GM19351 (cell line): Measurements from ENCODE around the gene TNS2.

Experiments used
- ATAC-seq: cut with Tn5 transposase; IDR thresholded peaks from one replicate; pipeline ENCODE4 v1.9.1; 2021; ENCODE audit warnings: mild to moderate bottlenecking, moderate library complexity; ENCODE audit not compliant: unreplicated experiment

TNS2 gene

DNA sequence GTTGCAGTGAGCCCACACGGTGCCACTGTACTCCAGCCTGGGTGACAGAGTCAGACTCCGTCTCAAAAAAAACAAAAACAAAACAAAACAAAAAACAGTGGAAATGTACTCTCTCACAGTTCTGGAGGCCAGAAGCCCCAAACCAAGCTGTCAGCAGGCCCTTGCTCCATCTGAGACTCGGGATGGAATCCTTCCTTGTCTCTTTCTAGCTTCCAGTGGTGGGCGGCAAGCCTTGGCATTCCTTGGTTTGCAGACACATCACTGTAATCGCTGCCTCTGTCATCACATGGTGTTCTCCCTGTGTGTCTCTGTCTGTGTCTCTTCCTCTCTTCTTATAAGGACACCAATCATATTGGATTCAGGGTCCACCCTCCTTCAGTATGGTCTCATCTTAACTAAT is 6.4 kb downstream of the TNS2 start:
- ATAC-seq, result no peak

DNA sequence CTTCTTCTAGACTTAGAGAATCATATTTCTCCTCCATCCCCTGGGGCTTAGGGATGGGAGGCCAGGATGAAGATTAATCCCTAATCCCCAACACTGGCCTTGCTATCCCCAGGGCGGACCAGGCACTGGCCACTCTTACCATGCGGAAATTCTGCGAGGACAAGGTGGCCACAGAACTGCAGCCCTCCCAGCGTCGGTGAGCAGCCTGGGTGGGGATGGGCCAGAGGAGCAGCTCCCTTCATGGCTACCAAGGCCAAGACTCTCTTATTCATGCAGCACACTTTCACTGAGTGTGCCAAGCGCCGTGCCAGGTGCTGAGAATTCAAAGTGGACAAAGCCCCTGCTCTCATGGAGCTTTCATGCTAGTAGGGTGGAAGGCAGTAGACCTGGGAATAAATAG is 7.0 kb downstream of the TNS2 start:
- no peak for ATAC-seq

DNA sequence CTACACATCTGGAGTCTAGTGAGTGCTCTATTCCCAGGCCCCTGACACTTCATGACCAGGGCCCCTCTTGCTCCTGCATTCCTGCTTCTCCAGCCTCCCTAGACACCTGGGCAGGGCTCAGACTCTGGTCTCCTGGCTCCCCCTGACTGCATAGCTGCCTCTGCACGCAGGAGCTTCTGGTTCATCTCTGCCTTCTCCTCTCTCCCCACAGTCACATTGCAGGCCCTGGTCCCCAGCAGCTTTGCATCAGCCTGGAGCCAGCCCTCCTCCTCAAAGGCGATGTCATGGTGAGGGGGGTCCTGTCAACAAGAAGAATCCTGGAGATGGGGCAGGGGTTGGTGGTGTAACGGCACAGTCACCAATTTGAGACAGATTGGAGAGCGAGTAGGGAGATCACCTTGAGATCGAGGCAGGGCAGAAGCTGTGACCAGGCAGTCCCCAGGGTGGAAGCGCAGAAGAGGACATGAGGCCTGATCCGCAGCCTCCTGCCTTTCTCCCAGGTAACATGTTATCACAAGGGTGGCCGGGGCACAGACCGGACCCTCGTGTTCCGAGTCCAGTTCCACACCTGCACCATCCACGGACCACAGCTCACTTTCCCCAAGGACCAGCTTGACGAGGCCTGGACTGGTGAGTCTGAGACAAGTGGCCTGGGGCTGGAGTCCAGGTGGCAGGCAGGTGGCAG is 8.1 kb downstream of the TNS2 start:
- ATAC-seq, result no peak

DNA sequence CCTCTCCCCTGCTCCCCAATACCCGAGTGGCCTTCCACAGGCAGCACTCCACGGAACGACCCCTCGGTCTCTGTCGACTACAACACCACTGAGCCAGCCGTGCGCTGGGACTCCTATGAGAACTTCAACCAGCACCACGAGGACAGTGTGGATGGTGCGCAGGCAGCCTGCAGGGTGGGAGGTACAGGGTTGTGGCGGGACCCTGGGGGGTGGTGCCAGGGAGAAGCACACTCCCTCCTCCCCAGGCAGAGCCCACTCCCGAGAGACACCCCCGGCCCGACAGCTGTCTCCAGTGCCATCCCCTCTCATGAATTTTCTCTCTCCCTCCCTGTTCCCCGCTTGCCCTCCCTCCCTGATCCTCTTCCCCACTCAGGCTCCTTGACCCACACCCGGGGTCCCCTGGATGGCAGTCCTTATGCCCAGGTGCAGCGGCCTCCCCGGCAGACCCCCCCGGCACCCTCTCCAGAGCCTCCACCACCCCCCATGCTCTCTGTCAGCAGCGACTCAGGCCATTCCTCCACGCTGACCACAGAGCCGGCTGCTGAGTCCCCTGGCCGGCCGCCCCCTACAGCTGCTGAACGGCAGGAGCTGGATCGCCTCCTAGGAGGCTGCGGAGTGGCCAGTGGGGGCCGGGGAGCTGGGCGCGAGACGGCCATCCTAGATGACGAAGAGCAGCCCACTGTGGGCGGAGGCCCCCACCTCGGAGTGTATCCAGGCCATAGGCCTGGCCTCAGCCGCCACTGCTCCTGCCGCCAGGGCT is 9.0 kb downstream of the TNS2 start:
- no peak for ATAC-seq

DNA sequence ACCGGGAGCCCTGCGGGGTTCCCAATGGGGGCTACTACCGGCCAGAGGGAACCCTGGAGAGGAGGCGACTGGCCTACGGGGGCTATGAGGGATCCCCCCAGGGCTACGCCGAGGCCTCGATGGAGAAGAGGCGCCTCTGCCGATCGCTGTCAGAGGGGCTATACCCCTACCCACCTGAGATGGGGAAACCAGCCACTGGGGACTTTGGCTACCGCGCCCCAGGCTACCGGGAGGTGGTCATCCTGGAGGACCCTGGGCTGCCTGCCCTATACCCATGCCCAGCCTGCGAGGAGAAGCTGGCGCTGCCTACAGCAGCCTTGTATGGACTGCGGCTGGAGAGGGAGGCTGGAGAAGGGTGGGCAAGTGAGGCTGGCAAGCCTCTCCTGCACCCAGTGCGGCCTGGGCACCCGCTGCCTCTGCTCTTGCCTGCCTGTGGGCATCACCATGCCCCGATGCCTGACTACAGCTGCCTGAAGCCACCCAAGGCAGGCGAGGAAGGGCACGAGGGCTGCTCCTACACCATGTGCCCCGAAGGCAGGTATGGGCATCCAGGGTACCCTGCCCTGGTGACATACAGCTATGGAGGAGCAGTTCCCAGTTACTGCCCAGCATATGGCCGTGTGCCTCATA is 9.7 kb downstream of the TNS2 start:
- no peak for ATAC-seq

DNA sequence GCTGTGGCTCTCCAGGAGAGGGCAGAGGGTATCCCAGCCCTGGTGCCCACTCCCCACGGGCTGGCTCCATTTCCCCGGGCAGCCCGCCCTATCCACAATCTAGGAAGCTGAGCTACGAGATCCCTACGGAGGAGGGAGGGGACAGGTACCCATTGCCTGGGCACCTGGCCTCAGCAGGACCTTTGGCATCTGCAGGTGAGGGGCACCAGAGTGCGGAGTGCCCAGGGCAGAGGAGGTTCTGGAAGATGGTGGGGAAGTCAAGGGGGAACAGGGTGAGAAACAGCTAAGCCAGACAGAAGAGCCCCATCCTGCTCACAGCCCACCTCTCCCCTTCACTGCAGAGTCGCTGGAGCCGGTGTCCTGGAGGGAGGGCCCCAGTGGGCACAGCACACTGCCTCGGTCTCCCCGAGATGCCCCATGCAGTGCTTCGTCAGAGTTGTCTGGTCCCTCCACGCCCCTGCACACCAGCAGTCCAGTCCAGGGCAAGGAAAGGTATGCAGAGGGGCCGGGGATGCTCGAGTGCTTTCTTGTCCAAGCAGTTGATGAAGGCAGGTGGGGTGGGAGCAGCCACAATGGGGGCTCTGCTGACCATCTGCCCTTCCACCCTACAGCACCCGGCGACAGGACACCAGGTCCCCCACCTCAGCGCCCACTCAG is 10.3 kb downstream of the TNS2 start:
- ATAC-seq, result no peak

DNA sequence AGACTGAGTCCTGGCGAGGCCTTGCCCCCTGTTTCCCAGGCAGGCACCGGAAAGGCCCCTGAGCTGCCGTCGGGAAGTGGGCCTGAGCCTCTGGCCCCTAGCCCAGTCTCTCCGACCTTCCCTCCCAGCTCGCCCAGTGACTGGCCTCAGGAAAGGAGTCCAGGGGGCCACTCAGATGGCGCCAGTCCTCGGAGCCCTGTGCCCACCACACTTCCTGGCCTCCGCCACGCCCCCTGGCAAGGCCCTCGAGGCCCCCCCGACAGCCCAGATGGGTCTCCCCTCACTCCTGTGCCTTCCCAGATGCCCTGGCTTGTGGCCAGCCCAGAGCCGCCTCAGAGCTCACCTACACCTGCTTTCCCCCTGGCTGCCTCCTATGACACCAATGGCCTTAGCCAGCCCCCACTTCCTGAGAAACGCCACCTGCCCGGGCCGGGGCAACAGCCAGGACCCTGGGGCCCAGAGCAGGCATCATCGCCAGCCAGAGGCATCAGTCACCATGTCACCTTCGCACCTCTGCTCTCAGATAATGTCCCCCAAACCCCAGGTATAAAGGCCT is 10.9 kb downstream of the TNS2 start:
- no peak for ATAC-seq

DNA sequence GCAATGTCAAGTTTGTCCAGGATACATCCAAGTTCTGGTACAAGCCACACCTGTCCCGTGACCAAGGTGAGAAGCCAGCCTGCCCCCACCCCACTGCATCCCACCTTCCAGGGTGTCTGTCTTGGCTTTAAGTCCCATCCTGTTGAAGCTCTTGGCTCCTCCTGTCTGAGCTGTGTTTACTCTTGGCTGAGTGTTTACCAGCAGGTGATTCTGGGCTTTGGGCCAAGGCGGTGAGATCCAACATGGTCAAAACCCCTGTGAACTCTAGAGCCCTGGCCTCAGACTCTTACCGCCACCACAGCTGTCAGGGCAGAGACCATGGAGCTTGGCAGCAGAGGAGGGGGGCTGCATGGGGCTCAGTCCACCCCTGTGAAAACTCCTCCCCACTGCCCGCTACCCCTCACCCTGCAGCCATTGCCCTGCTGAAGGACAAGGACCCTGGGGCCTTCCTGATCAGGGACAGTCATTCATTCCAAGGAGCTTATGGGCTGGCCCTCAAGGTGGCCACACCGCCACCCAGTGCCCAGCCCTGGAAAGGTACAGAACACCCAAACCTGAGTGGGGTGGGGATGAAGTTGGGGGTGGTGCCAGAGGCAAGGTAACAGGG is 11.6 kb downstream of the TNS2 start:
- ATAC-seq, result no peak

DNA sequence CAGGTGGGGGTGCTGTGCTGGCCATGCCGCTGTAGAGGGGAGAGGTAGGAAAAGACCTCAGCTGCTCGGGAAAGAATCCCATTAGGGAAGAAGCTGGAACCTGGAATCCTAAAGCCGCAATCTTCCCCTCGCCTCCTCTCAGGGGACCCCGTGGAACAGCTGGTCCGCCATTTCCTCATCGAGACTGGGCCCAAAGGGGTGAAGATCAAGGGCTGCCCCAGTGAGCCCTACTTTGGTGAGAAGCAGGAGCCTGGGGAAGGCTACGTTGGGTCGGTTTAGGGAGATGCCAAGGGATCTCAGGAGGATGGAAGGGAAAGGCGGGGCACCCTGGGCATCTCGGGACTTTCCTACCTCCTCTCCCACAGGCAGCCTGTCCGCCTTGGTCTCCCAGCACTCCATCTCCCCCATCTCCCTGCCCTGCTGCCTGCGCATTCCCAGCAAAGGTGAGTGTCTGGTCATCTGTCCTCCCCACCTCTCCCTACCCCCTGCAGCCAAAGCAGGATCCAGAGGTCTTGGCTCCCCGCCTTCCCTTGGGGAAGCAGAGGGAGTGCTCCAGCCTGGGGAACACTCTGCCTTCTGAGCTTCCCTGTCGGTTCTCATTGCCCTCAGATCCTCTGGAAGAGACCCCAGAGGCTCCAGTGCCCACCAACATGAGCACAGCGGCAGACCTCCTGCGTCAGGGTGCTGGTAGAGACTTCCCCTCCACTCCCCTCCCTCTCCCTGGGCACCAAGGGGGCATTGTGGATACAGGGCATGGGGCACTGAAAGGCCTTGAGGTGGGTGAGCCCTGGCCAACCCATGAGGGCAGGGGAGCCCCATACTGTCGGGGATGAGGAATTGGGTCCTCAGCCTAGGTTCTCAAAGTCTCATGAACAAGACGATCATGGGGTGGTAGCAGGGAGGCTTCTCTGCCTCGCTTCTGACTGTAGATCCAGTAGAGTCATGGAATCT is 12.4 kb downstream of the TNS2 start:
- ATAC-seq, result no peak

DNA sequence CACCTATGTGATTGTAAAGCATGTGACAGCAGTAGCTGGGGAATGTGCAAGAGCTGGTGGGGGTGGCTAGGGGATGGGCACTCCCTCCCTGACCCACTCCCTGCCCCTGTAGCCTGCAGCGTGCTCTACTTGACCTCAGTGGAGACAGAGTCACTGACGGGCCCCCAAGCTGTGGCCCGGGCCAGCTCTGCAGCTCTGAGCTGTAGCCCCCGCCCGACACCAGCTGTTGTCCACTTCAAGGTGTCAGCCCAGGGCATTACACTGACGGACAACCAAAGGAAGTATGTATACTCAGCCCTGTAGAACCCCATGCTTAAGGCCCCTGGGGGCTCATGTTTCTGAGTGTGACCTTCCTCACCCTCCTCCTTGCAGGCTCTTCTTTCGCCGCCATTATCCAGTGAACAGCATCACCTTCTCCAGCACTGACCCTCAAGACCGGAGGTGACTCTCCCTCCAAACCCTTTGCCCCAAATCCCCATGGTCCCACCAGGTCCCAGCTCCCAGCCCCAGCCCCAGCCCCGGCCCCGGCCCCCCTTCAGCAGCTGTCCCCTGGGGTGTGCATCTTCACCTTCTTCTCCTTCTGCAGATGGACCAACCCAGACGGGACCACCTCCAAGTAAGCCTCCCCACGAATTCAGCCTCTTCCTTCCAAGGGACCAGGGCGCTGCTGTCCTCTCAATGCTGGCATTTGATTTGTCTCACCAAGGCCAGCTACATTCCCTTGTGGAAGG is 13.3 kb downstream of the TNS2 start:
- ATAC-seq, result no peak

DNA sequence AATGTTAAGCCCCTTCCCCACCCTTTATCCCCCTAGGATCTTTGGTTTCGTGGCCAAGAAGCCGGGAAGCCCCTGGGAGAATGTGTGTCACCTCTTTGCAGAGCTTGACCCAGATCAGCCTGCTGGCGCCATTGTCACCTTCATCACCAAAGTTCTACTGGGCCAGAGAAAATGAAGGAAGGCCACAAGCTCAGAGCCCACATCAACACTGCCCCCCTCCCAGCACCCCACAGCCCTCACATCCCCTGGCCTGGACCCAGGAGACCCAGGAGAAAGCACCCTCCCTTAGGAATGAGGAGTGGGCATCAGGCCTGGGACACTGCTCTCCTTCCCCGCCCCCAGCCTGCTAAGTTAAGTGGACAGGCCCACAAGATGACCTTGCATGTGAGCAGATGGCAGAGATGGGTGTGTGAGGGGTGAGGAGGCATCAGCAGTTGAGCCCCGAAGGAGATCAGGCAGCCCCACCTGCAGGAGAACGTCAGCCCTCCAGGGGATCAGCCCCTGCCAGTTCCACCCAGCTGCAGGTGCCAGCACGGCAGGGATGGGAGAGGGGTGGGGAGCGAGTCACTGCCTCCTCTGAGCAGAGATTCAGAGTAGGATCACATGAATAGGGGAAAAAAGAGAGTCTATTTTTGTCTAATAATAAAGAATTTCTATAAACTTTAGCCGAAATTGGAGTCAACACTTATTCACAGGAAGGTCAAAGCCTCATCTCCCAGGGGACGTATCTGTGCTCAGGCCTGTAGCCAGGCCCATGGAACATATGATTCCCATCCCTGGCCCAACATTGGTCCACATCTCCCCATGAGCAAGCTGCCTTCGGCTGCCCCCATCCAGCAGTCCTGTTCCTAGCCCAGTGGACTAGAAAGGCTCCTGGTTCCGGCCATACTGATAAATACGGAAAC is 14.1 kb downstream of the TNS2 start:
- ATAC-seq, result no peak

DNA sequence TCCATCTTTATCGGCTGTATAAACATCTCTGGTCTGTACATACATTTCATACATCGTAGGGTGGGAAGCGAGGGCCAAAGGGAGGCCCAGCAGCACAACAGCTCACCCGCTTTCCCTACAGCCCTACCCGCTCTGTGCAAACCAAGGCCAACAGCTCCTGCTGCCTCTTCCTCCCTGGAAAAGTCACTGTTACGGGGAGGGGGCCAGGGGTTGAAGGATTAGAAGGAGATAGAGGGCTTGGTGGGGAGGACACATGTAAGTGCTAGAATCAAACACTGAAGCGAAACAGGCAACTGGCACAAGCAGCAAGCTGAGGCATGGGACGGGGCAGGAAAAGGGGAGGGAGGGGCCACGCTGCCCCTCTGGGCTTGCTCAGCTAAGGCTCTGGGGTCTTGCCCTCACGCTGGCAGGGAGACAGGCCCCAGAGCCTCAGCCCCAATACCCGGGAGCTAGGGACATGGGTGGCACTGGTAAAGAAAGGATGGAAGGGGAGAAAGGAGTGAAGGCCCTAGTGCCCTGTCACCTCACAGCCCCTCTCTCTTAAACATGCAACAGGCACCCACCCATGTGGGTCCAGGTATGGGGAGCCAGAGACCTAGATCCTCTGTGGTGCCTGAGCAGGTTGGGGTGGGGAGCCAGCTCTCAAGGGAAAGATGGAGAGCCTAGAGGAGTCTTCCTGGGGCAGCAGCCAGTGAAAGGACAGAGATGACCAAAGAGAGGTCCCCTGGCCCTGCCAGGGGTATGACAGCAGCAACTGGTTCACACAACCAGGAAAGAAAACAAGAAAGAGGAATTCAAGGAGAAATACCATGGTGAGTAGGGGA is 15.0 kb downstream of the TNS2 start:
- no peak for ATAC-seq

DNA sequence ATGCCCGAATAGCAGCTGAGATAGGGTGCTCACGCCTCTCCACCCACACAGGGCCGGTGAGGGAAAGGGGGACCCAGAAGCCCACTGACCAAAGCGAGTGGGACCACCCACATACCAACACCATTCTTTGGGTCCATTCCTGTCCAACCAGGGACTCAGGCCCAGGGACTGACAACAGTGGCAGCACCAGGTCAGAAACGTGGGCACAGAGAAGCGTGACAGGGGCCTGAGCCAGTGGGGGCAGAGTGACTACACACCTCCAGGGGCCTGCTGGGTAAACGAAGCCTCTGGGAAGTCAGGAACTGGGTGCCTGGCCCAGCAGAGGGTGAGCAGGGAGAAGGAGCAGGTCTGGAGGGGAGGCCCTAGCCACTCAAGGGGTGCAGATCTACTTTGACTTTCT is 15.6 kb downstream of the TNS2 start:
- ATAC-seq, result no peak

DNA sequence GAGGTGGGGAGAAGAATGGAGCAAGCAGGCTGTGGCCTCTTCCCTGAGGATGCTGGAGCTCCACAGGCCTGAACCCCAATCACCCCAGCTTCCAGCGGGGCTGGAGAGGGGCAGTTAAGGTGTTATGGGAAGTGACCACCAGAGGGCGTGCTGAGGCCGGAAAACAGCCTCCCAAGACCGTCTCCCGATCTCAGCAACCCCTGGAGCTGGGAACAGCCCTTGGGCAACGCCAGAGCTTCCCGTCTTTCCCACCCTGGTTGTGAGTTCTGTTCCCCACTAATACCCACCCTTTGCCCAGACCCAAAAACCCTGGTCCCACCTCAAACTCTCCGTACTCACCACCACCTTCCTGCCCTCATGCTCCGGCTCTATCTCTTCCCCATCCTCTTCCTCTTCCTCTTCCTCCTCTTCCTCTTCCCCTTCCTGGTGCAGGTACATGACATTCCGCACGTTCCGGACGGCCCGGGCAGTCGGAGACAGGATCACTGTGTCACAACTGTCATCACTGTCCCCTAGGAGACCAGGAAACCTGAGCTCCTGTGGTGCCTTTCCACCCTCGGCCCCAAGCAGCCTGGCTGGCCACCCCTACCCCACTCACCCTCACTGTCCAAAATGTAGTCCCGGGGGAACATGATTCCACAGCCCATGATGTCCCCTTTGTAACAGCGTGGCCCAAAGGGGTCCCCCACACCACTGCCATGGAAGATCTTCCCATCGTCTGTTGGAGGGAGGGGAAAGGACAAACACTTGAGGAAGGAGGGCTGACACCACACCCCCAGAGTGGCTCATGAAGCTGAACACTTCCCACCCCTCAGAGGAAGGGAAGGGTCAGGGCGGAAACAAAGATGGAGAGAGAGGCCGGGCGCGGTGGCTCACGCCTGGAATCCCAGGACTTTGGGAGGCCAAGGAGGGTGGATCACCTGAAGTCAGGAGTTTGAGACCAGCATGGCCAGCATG is 16.4 kb downstream of the TNS2 start:
- no peak for ATAC-seq

DNA sequence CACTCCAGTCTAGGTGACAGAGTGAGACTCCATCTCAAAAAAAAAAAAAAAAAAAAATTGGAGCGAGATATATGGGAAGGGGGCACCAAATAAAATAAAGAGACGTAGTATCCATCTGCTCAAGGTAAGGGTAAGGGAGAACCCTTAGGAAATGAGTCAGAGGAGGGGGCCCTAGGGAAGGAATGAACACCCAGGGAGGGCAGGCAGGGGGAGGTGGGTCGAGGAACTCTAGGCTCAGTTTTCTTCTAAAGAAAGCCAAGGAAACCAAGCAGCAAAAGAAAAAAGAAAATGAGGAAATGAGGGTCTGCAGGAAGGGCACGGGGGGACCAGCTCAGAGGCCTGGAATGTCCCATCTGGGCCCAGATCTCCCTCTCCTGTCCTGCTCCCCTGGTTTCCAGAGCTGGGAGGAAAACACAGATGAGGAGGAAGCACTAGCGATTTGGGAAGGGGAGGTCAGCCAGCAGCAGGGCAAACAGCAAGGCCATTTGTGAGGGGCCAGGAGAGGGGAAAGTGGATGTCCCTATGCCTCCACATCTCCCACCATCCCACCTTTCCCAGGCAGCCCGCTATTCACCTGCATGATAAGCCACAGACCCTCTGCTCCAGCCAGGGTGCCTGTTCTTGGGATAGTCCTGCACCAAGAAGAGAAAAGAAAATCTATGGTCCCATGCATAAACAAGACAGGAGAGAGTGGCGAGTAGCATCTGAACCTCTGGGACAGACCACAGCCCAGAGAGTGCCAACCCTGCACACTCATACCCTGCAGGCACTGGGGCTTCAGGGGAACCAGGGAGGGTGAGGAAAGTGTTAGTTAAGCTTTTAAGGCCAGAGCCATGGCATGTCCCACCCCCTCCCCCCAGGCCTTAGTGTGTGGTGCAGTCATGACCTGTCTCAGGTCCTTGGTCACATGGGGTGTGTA is 17.5 kb downstream of the TNS2 start:
- ATAC-seq, result no peak
